GM12891 (cell line): Measurements from ENCODE around the gene OPCML.

Experiments
- POLR2AphosphoS5 ChIP-seq: IDR thresholded peaks from 2 replicates; pipeline ENCODE4 v1.6.1; 2011; ENCODE audit warnings: low read depth, low read length, control low read depth
- TAF1 ChIP-seq: IDR thresholded peaks from 2 replicates; pipeline ENCODE4 v1.6.1; 2011; ENCODE audit warnings: low read depth, low read length, control low read depth

DNA sequence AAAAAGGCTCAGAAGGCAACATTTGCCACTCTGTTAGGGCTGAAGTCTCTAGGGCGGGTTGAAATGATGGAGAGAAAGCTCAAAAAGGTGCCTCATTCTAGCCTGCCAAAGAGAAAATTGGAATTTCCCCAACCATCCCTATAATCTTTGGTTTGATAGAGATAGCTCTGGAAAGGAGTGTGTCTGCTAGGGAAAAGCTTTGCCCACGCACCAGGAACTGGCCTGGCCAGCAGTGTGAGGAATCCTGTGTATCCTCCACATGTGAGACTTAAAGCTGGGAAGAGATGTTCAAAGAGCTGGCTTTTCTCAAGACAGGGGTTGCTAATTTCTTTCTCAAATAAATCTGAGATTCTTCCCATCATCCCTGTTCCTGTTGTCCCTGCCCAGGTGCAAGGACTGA, 193.7 kb downstream of the OPCML start:
- TF ChIP-seq POLR2AphosphoS5 (no peak), TAF1 (no peak)
